Measurements from ENCODE around the gene DENND1A.
A peak's percentile ranks its signal among the peaks of the same experiment; 100 is the strongest.
"Not testable (repeated sequence)": the region's sequence is repeated elsewhere in the genome, so short reads cannot be mapped to it uniquely, and the experiment has no call there.

The DENND1A gene

GRCh38 chr9:123739387-123739786 is 190.5 kb downstream of the DENND1A start:
- TF ChIP-seq CTCF (IDR thresholded peaks at IDR 0.05; ENCODE audit: control insufficient read depth, extremely low read depth, insufficient read depth), result no peak
- DNase-seq (ENCODE audit: low read depth), result no peak
- no peak overlapping the region for H3K4me3 ChIP-seq (ENCODE audit: low read depth, low read length)

- no peak overlapping the region for H3K4me3 ChIP-seq (ENCODE audit: low read depth, low read length)
- TF ChIP-seq CTCF (IDR thresholded peaks at IDR 0.05; ENCODE audit: control insufficient read depth, extremely low read depth, insufficient read depth), result no peak
- no peak for DNase-seq (ENCODE audit: low read depth)
Observed at GRCh38 chr9:123738648-123739047, 191.3 kb downstream of the DENND1A start.

- H3K4me3 ChIP-seq (ENCODE audit: low read depth, low read length), result no peak overlapping the region
- no peak for TF ChIP-seq CTCF (IDR thresholded peaks at IDR 0.05; ENCODE audit: control insufficient read depth, extremely low read depth, insufficient read depth)
- no peak for DNase-seq (ENCODE audit: low read depth)
Observed at GRCh38 chr9:123735376-123735775, 194.6 kb downstream of the DENND1A start.

- not testable (repeated sequence) for H3K4me3 ChIP-seq (ENCODE audit: low read depth, low read length); DNase-seq (ENCODE audit: low read depth)
Observed at GRCh38 chr9:123728571-123728970, 201.4 kb downstream of the DENND1A start.

GRCh38 chr9:123727332-123727731 is 202.6 kb downstream of the DENND1A start:
- no peak for DNase-seq (ENCODE audit: low read depth)
- no peak for TF ChIP-seq CTCF (IDR thresholded peaks at IDR 0.05; ENCODE audit: control insufficient read depth, extremely low read depth, insufficient read depth)

GRCh38 chr9:123725389-123725788 is 204.5 kb downstream of the DENND1A start:
- no peak for DNase-seq (ENCODE audit: low read depth)
- TF ChIP-seq CTCF (IDR thresholded peaks at IDR 0.05; ENCODE audit: control insufficient read depth, extremely low read depth, insufficient read depth), result no peak
- no peak overlapping the region for H3K4me3 ChIP-seq (ENCODE audit: low read depth, low read length)

More at GRCh38 chr9:123727332-123727731, 202.6 kb downstream of the DENND1A start:
- H3K4me3 ChIP-seq (ENCODE audit: low read depth, low read length), result no peak overlapping the region

- no peak for DNase-seq (ENCODE audit: low read depth)
Observed at GRCh38 chr9:123724211-123724796, 205.6 kb downstream of the DENND1A start.

More at GRCh38 chr9:123724211-123724796, 205.6 kb downstream of the DENND1A start:
- H3K4me3 ChIP-seq (ENCODE audit: low read depth, low read length), result no peak overlapping the region
- peak; percentile 40; the same call in 1 of the 2 replicates for TF ChIP-seq CTCF (IDR thresholded peaks at IDR 0.05; ENCODE audit: control insufficient read depth, extremely low read depth, insufficient read depth)

Measured in LNCaP clone FGC (cell line).